Measurements from ENCODE around the gene WDR45B. TPM values are rescaled to one million over a fixed set of nuclear protein-coding genes. Genes with fewer than 3 reads are reported as not detected.
A peak's percentile ranks its signal among the peaks of the same experiment; 100 is the strongest.
"Not testable (repeated sequence)": the region's sequence is repeated elsewhere in the genome, so short reads cannot be mapped to it uniquely, and the experiment has no call there.

WDR45B gene
- total RNA-seq, 2 experiments from 2014 or later = 61.7 to 81.9 TPM

- H3K79me2 ChIP-seq (ENCODE audit: insufficient read depth, low read depth, low read length) = no peaks in the 10 kb centered on the region
- H3K4me3 ChIP-seq (ENCODE audit: low read depth, low read length, poor library complexity, severe bottlenecking) = no peak overlapping the region
- H3K4me1 ChIP-seq (ENCODE audit: insufficient read depth, low read length, poor library complexity, severe bottlenecking) = no peaks in the 10 kb centered on the region
- no peaks in the 10 kb centered on the region for H3K9me2 ChIP-seq (ENCODE audit: insufficient read depth, low read length)
- ChIA-PET POLR2A (no interaction called here), CTCF (ENCODE audit: unreplicated experiment) (no interaction called here)
- H3K4me2 ChIP-seq (ENCODE audit: low read length) = no peak overlapping the region
- no peak for TF ChIP-seq EZH2phosphoT487 (IDR thresholded peaks at IDR 0.05; ENCODE audit: borderline replicate concordance, low read depth, low read length)
- TF ChIP-seq CTCF (conservative IDR thresholded peaks at IDR 0.05; ENCODE audit: low read length) = no peak
- no peak for DNase-seq (ENCODE audit: low spot score)
- peaks cover 75% of the 10 kb centered on the region for H3K36me3 ChIP-seq (ENCODE audit: insufficient read depth, low read length)
- no peak overlapping the region for H2AFZ ChIP-seq (ENCODE audit: low read length)
- H3K9me3 ChIP-seq (ENCODE audit: low read length) = no peaks in the 10 kb centered on the region
- H4K20me1 ChIP-seq (ENCODE audit: insufficient read depth, low read length) = no peaks in the 10 kb centered on the region
- no TSS peak for BruUV-seq (replicated peaks)
- intact Hi-C loops (cut with micrococcal nuclease; ENCODE audit: unreplicated experiment) = no loop called here
- H3K27ac ChIP-seq (ENCODE audit: low read depth, low read length, poor library complexity, severe bottlenecking) = no peak overlapping the region
These were observed 64.5 kb downstream of the WDR45B start for GRCh38 chr17:82583720-82584234.

GRCh38 chr17:82582709-82583108 is 65.5 kb downstream of the WDR45B start:
- Histone ChIP-seq H2AFZ (ENCODE audit: low read length) (no peak overlapping the region), H3K4me1 (ENCODE audit: insufficient read depth, low read length, poor library complexity, severe bottlenecking) (no peaks in the 10 kb centered on the region), H3K27ac (ENCODE audit: low read depth, low read length, poor library complexity, severe bottlenecking) (no peak overlapping the region), H3K79me2 (ENCODE audit: insufficient read depth, low read depth, low read length) (no peaks in the 10 kb centered on the region), H3K9me3 (ENCODE audit: low read length) (no peaks in the 10 kb centered on the region), H3K36me3 (ENCODE audit: insufficient read depth, low read length) (peaks cover 78% of the 10 kb centered on the region), H3K4me2 (ENCODE audit: low read length) (no peak overlapping the region), H3K4me3 (ENCODE audit: low read depth, low read length, poor library complexity, severe bottlenecking) (no peak overlapping the region), H3K9me2 (ENCODE audit: insufficient read depth, low read length) (no peaks in the 10 kb centered on the region), H4K20me1 (ENCODE audit: insufficient read depth, low read length) (no peaks in the 10 kb centered on the region)
- POLR2A ChIA-PET = no interaction called here
- intact Hi-C loops (cut with micrococcal nuclease; ENCODE audit: unreplicated experiment) = no loop called here
- no peak for DNase-seq (ENCODE audit: low spot score)
- BruUV-seq (replicated peaks) = no TSS peak
- CTCF ChIA-PET (ENCODE audit: unreplicated experiment) = no interaction called here
- TF ChIP-seq EZH2phosphoT487 (IDR thresholded peaks at IDR 0.05; ENCODE audit: borderline replicate concordance, low read depth, low read length) (no peak), CTCF (conservative IDR thresholded peaks at IDR 0.05; ENCODE audit: low read length) (no peak)

GRCh38 chr17:82582213-82582612 is 66.0 kb downstream of the WDR45B start:
- Histone ChIP-seq H3K4me3 (ENCODE audit: low read depth, low read length, poor library complexity, severe bottlenecking) (no peak overlapping the region), H3K9me3 (ENCODE audit: low read length) (no peaks in the 10 kb centered on the region), H3K4me1 (ENCODE audit: insufficient read depth, low read length, poor library complexity, severe bottlenecking) (no peaks in the 10 kb centered on the region), H4K20me1 (ENCODE audit: insufficient read depth, low read length) (no peaks in the 10 kb centered on the region), H3K79me2 (ENCODE audit: insufficient read depth, low read depth, low read length) (no peaks in the 10 kb centered on the region), H3K4me2 (ENCODE audit: low read length) (no peak overlapping the region), H2AFZ (ENCODE audit: low read length) (no peak overlapping the region), H3K9me2 (ENCODE audit: insufficient read depth, low read length) (no peaks in the 10 kb centered on the region), H3K27ac (ENCODE audit: low read depth, low read length, poor library complexity, severe bottlenecking) (no peak overlapping the region), H3K36me3 (ENCODE audit: insufficient read depth, low read length) (peaks cover 78% of the 10 kb centered on the region)
- TF ChIP-seq CTCF (conservative IDR thresholded peaks at IDR 0.05; ENCODE audit: low read length) (no peak), EZH2phosphoT487 (IDR thresholded peaks at IDR 0.05; ENCODE audit: borderline replicate concordance, low read depth, low read length) (no peak)
- DNase-seq (ENCODE audit: low spot score) = no peak
- ChIA-PET CTCF (ENCODE audit: unreplicated experiment) (no interaction called here), POLR2A (no interaction called here)
- intact Hi-C loops (cut with micrococcal nuclease; ENCODE audit: unreplicated experiment) = no loop called here
- TSS peak; percentile 12 for BruUV-seq (replicated peaks)

GRCh38 chr17:82579969-82580368 is 68.3 kb downstream of the WDR45B start:
- CTCF ChIA-PET (ENCODE audit: unreplicated experiment) = interaction anchor here (0.6 to 0.7 kb wide), 3 partner anchors 26 to 132 kb away, joined by 3 to 4 read pairs (median 3); no protein-coding TSS in a partner anchor
- DNase-seq (ENCODE audit: low spot score); POLR2A ChIA-PET; H3K4me2 ChIP-seq (ENCODE audit: low read length); H4K20me1 ChIP-seq (ENCODE audit: insufficient read depth, low read length); BruUV-seq (replicated peaks); H3K4me1 ChIP-seq (ENCODE audit: insufficient read depth, low read length, poor library complexity, severe bottlenecking); H3K9me3 ChIP-seq (ENCODE audit: low read length); H2AFZ ChIP-seq (ENCODE audit: low read length); H3K9me2 ChIP-seq (ENCODE audit: insufficient read depth, low read length); H3K4me3 ChIP-seq (ENCODE audit: low read depth, low read length, poor library complexity, severe bottlenecking); H3K27ac ChIP-seq (ENCODE audit: low read depth, low read length, poor library complexity, severe bottlenecking); H3K79me2 ChIP-seq (ENCODE audit: insufficient read depth, low read depth, low read length); intact Hi-C loops (cut with micrococcal nuclease; ENCODE audit: unreplicated experiment): not testable (repeated sequence)
- H3K36me3 ChIP-seq (ENCODE audit: insufficient read depth, low read length) = peaks cover 77% of the 10 kb centered on the region
